Measurements from ENCODE around the gene TMEM35B.
"Not testable (repeated sequence)": the region's sequence is repeated elsewhere in the genome, so short reads cannot be mapped to it uniquely, and the experiment has no call there.

Gene TMEM35B

DNA sequence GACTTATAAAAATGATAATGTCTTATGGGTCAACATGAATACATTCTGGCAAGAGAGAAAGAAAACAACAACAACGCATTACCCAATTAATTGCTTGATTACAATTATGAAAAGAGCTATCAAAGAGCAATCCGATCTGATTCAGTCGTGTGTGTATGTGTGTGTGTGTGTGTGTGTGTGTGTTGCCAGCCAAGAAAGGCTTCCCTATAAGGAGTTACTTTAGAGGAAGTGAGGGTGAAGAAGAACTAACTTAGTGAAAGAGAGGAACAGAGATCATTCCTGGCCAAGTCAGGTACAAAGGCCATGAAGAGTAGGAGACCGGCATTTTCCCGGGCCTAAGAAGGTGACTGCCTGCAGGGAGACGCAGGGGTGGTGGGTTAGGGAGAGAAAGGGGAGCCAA, 9.4 kb downstream of the TMEM35B start:
- no peak for DNase-seq

DNA sequence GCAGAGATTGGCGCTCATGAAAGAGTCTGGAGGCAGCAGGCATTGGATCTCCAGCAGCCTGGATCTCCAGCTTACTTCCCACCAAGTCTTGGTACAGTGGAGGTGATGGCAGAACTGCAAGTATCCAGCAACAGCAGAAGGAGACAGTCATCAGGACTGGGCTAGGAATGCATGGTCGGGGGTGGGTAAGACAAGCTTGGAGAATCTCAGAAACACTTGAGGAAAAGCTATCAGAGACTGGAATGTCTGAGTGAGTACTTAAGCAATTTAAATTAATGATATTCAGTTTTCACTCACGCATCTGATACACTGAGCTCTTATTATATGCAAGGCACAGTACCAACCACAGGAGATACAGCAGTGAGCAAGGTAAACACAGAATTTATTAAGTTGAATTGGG, 9.8 kb downstream of the TMEM35B start:
- DNase-seq, result no peak

DNA sequence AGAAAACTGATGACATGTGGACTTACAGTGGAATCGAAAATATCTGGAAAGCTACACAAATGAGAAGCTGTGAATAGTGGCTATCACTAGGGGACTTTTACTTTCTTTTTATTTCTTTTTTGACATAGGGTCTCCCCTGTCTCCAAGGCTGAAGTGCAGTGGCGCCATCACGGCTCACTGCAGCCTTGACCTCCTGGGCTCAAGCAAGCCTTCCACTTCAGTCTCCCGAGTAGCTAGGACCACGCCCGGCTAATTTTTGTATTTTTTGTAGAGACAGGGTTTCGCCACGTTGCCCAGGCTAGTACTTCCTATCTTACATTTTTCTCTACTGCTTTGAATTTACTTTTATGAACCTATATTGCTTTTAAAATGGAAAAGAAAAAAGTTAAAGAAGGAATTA, 10.5 kb downstream of the TMEM35B start:
- no peak for DNase-seq

DNA sequence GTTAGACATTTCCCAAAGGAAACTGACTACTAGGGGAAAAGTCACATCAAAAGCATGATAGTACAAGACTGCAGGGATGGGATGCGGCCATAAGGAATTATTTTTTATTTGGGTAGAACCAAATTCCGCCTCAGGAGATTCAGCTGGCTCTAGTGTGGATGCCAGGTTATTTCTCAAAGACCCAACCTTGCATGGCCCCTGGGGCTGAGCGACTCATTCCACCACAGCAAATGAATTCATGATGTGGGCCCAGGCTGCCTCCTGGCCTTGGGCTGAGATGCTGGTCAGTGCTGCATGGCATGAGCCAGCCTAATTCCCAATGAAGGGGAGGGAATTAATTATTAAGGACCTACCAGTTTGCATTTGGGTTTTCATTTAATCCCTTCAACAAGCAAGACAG, 11.8 kb downstream of the TMEM35B start:
- no peak for DNase-seq

DNA sequence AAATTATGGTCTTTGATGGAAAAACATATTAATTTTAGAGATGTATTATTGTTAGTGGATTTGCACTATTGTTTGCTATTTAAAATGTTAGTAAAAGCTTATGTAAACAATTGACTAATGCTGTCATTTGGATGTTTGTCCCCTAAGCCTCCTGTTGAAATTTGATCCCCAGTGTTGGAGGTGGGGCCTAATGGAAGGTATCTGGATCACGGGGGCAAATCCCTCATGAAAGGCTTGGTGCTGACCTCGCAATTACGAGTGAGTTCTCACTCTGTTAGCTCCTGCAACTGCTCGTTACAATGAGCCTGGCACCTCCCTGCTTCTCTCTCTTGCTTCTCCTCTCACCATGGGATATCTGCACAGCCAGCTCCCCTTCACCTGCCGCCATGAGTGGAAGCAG, 14.3 kb downstream of the TMEM35B start:
- DNase-seq, result no peak

DNA sequence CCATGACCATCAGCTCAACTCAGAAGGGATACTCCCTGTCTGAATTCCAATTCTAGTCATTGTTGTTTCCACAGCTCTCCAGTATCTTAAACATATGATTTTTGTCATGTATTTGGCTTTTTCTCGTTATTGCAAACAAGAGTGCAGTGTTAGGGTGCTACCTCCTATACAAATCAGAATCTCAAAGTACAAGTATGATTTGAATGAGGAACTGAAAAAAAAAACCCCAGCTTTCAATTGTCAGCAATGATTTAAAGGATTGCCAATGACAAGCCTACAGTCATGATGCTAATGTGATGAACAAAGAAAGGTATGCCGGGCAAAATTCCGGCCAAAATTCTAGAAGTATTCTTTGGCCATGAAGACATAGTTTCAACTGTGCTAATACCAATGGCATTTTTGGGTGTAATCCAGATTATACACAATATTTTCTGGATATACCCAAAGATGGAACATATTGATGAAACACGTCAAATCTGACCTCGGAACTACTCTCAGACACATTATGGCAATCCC, 14.9 kb downstream of the TMEM35B start:
- DNase-seq, result no peak

DNA sequence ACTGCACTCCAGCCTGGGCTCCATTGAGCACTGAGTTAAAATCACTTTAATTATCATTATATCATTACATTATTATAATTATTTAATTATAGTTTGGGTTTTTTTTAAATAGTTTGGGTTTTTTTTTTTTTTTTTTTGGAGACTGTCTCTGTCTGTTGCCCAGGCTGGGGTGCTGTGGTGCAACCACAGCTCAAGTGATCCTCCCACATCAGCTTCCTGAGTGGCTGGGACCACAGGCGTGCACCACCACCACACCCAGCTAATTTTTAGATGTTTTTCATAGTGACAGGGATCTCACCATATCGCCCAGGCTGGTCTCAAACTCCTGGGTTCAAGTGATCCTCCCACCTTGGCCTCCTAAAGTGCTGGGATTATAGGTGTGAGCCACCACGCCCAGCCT, 16.9 kb downstream of the TMEM35B start:
- not testable (repeated sequence) for DNase-seq

DNA sequence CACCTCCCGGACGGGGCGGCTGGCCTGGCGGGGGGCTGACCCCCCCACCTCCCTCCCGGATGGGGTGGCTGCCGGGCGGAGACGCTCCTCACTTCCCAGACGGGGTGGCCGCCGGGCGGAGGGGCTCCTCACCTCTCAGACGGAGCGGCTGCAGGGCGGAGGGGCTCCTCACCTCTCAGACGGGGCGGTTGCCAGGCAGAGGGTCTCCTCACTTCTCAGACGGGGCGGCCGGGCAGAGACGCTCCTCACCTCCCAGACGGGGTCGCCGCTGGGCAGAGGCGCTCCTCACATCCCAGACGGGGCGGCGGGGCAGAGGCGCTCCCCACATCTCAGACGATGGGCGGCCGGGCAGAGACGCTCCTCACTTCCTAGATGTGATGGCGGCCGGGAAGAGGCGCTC, 17.5 kb downstream of the TMEM35B start:
- DNase-seq, result not testable (repeated sequence)

DNA sequence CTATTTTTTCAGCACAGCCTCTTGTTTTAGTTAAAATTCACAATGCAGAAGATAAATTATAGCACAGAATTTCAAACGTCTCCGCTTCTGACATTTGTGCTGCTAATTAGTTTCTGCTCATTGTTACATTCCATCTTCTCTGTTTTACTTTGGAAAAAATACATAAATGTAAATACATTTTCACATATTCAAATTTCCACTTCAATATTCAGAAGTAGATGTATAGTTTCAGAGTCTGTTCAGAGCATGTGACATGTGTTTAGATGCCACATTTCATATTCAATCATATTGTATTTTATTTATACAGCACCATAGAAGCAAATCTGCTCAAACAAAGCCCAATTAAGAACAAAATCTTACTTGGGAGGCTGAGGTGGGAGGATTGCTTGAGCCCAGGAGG, 19.6 kb downstream of the TMEM35B start:
- DNase-seq, result no peak

DNA sequence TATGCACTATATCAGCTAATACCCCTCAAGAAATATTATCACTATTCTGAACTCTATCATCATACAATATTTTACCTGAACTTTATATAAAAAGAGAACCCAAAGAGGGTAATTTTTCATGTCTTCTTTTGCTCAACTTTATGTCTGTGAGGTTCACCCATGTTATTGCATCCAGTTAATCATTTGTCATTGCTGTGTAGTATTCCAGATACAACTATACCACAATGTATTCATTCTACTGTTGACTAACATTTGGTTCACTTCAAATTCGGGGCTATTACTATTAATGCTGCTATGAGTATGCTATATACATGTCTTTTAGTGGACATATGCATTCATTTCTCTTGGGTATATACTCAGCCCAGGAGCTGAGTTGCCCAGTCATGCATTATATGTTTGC, 34.7 kb downstream of the TMEM35B start:
- no peak for DNase-seq

DNA sequence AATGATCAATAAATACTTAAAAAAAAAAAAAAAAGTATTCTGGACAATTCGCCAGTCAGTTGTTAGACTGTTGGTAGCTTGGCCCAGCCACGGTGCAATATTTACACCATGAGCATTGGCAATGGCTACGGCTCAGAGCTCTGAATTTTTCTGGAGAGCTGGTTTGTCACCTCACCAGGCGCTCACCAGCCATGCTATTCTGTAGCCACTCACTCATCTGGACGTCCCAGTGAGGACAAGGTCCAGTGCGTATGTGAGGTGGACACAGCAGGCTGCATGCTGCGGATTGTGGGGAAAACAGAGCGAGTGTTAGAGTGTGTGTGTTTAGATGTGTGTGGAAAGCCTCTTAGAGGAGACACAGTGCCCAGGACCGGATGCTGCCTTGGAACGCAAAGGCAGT, 36.4 kb downstream of the TMEM35B start:
- DNase-seq, result not testable (repeated sequence)

DNA sequence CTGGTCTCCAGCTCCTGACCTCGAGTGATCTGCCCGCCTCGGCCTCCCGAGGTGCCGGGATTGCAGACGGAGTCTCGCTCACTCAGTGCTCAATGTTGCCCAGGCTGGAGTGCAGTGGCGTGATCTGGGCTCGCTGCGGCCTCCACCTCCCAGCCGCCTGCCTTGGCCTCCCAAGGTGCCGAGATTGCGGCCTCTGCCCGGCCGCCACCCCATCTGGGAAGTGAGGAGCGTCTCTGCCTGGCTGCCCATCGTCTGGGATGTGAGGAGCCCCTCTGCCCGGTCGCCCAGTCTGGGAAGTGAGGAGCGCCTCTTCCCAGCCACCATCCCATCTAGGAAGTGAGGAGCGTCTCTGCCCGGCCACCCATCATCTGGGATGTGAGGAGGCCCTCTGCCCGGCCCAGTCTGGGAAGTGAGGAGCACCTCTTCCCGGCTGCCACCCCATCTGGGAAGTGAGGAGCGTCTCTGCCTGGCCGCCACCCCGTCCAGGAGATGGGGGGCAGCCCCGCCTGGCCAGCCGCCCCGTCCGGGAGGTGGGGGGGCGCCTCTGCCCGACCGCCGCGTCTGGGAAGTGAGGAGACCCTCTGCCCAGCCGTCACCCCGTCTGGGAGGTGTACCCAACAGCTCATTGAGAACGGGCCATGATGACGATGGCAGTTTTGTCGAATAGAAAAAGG, 37.4 kb downstream of the TMEM35B start:
- DNase-seq, result not testable (repeated sequence)

DNA sequence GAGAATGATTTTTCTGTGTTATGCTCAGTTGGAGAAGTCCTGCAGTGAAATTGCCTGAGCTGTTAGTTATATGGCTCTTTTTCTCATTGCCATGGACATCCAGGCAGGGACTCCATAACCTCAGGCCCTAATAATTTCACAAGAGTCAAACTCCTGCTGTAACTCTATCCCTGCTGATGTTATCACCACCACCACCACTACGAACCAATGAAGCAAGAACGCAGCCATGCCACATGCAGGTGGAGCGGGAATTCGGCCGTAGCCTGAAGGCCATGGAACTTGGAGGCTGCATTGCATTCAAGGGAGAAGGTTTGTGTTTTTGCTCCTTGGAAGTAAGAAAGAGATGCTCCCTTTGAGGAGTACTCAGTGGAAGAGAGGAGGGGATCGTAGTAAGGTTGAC, 38.9 kb downstream of the TMEM35B start:
- DNase-seq, result no peak

DNA sequence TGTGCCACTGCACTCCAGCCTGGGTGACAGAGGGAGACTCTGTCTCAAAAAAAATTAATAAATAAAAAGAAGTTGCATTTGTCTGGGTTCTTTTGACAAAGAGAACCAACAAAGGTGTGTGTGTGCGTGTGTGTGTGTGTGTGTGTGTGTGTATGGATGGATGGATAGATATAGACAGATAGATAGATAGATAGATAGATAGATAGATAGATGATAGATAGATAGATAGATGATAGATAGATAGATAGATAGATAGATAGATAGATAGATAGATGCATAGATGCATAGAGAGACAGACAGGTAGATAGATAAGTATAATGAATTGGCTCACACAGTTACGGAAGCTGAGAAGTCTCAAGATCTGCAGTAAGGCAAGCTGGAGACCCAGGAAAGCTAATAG, 43.3 kb downstream of the TMEM35B start:
- DNase-seq, result not testable (repeated sequence)

All from stimulated activated CD8-positive, alpha-beta memory T cell treated with anti-CD3 and anti-CD28 coated beads, Interleukin-4, amount 100 ng/mL, for 48 hours (primary cell).